ENCODE data around the gene TSPAN9.

GRCh38 chr12:3191450-3191849 lies 114.3 kb downstream of the TSPAN9 start:
- TF ChIP-seq CTCF (IDR thresholded peaks at IDR 0.05; ENCODE audit: low read depth, low read length, missing input control) (no peak), TAF1 (conservative IDR thresholded peaks at IDR 0.05) (no peak), JUND (IDR thresholded peaks at IDR 0.05) (no peak), ATF3 (IDR thresholded peaks at IDR 0.05) (no peak), RAD21 (IDR thresholded peaks at IDR 0.05) (no peak), MAX (IDR thresholded peaks at IDR 0.05) (no peak)

Data from liver (tissue), 3 donors.